ENCODE data around the gene AKAP17A. TPM values are rescaled to one million over a fixed set of nuclear protein-coding genes. Genes with fewer than 3 reads are reported as not detected.

AKAP17A gene
- total and polyA plus RNA-seq, 8 donors = 20.5 to 106 (median 28.1) TPM

DNA sequence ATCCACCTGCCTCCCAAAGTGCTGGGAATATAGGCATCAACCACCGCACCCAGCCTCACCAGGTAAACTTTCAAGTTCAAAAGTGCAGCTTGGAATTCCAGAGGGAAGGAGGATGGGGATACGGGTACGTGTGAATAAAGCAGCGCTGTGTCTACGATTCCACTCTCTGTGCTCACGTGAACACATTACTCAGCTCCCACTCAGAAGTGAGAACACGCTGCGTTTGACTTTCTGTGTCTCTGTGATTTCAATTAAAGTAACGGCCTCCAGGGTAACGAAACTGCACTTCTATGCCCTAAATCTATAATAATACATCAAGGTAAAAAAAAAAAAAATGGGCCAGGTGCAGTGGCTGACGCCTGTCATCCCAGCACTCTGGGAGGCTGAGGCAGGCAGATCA lies 15.1 kb downstream of the AKAP17A start:
- no peaks in the 10 kb centered on the region for H3K27me3 ChIP-seq
- 93 to 94% methylated on average over 11 of the region's 11 CpGs for WGBS, 2 donors
- no peaks in the 10 kb centered on the region for H3K4me1 ChIP-seq
- ATAC-seq (no peak), FAIRE-seq (no peak), DNase-seq (no peak)
- TF ChIP-seq, protein P1, sequence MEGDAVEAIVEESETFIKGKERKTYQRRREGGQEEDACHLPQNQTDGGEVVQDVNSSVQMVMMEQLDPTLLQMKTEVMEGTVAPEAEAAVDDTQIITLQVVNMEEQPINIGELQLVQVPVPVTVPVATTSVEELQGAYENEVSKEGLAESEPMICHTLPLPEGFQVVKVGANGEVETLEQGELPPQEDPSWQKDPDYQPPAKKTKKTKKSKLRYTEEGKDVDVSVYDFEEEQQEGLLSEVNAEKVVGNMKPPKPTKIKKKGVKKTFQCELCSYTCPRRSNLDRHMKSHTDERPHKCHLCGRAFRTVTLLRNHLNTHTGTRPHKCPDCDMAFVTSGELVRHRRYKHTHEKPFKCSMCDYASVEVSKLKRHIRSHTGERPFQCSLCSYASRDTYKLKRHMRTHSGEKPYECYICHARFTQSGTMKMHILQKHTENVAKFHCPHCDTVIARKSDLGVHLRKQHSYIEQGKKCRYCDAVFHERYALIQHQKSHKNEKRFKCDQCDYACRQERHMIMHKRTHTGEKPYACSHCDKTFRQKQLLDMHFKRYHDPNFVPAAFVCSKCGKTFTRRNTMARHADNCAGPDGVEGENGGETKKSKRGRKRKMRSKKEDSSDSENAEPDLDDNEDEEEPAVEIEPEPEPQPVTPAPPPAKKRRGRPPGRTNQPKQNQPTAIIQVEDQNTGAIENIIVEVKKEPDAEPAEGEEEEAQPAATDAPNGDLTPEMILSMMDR (IDR thresholded peaks at IDR 0.05) = no peak
- H3K9me3 ChIP-seq = no peaks in the 10 kb centered on the region
- peaks cover 3 to 19% (median 10%) of the 10 kb centered on the region in 3 donors for H3K36me3 ChIP-seq
- intact Hi-C loops (cut with DNase I) = no loop called here
- no peak overlapping the region for H3K27ac ChIP-seq
- no peak overlapping the region for H3K4me3 ChIP-seq

DNA sequence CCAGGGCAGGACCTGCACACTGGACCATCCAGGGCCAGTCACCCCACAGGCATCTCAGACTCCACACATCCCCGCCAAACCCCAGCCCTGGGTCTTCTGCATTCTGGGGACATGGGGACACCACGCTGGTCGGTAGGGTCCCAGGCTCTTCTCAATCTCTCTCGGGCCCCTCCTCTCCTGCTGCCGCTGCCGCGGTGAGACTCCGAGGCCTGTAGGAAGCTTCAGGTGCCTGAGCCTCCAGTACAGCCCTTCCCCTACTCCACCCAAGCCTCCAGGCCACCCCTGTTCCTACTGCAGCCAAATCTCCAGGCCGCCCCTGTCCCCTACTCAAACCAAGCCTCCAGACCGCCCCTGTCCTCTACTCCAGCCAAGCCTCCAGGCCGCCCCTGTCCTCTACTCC lies 17.9 kb downstream of the AKAP17A start:
- H3K9me3 ChIP-seq = no peaks in the 10 kb centered on the region
- FAIRE-seq (no peak), DNase-seq (peak in 1 of 6 donors; percentile 32), ATAC-seq (no peak)
- TF ChIP-seq, protein P1 (IDR thresholded peaks at IDR 0.05) = no peak
- 90 to 91% methylated on average over 10 of the region's 11 CpGs for WGBS, 2 donors
- no peaks in the 10 kb centered on the region for H3K36me3 ChIP-seq
- H3K27ac ChIP-seq = no peak overlapping the region
- intact Hi-C loops (cut with DNase I) = no loop called here
- H3K4me1 ChIP-seq = no peaks in the 10 kb centered on the region
- H3K4me3 ChIP-seq = no peak overlapping the region
- H3K27me3 ChIP-seq = no peaks in the 10 kb centered on the region

DNA sequence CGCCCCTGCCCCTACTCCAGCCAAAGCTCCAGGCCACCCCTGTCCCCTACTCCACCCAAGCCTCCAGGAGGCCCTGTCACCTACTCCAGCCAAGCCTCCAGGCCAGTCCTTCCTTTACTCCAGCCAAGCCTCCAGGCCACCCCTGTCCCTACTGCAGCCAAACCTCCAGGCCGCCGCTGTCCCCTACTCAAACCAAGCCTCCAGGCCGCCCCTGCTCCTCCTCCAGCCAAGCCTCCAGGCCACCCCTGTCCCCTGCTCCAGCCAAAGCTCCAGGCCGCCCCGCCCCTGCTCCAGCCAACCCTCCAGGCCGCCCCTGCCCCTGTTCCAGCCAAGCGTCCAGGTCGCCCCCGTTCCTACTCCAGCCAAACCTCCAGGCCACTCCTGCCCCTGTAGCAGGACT lies 18.4 kb downstream of the AKAP17A start:
- DNase-seq (peak in 1 of 6 donors; percentile 56), ATAC-seq (peak in 1 of 4 donors; percentile 31), FAIRE-seq (no peak)
- no peaks in the 10 kb centered on the region for H3K9me3 ChIP-seq
- intact Hi-C loops (cut with DNase I) = no loop called here
- no peaks in the 10 kb centered on the region for H3K27me3 ChIP-seq
- WGBS, 2 donors = 88 to 91% methylated on average over 9 of the region's 10 CpGs
- no peaks in the 10 kb centered on the region for H3K4me1 ChIP-seq
- H3K4me3 ChIP-seq = no peak overlapping the region
- H3K27ac ChIP-seq = no peak overlapping the region
- TF ChIP-seq, protein P1 (IDR thresholded peaks at IDR 0.05) = no peak
- H3K36me3 ChIP-seq = no peaks in the 10 kb centered on the region

DNA sequence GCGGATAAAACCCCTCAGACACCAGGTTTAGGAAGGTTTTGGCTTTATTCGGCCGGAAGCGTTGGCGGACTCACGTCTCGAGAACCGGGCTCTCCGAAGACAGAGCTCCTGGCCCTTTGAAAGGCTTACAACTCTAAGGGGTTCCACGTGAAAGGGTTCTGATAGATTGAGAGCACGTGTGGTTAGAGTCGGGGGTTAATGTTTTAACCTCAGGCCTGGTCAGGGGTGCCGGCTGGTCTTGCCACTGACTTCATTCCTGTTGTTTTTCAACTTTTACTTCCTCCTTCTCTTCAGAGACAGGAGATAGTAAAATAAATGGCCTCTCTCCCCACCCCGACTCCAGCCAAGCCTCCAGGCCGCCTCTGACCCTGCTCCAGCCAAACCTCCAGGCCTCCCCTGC lies 18.8 kb downstream of the AKAP17A start:
- H3K4me1 ChIP-seq = no peaks in the 10 kb centered on the region
- intact Hi-C loops (cut with DNase I) = no loop called here
- no peak overlapping the region for H3K27ac ChIP-seq
- no peak for ATAC-seq
- no peaks in the 10 kb centered on the region for H3K36me3 ChIP-seq
- 70 to 75% methylated on average over 15 of the region's 15 CpGs for WGBS, 2 donors
- FAIRE-seq = no peak
- DNase-seq = no peak
- TF ChIP-seq, protein P1 (IDR thresholded peaks at IDR 0.05) = no peak
- H3K4me3 ChIP-seq = no peak overlapping the region
- no peaks in the 10 kb centered on the region for H3K27me3 ChIP-seq
- H3K9me3 ChIP-seq = no peaks in the 10 kb centered on the region

DNA sequence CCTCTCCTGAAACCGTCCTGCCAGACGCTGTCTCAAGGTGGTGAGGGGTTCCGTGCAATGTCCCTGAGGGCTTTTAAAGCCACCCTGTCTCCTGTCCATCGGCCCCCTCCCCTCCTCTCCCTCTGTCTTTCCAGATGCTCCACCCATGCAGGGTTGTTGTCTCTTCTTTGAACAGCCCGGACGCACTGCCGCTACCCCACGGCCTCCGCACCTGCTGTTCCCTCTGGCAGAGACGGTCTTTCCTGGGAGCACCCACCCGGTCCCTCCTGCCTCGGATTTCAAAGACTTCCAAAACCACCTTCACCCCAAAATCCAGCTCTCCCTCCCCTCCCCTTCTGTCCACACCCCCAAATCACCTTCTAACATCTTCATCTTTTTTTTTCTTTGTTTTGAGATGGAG lies 19.3 kb downstream of the AKAP17A start:
- 75 to 82% methylated on average over 12 of the region's 12 CpGs for WGBS, 2 donors
- Histone ChIP-seq H3K27ac (no peak overlapping the region), H3K36me3 (no peaks in the 10 kb centered on the region), H3K9me3 (no peaks in the 10 kb centered on the region), H3K4me3 (no peak overlapping the region), H3K4me1 (no peaks in the 10 kb centered on the region), H3K27me3 (no peaks in the 10 kb centered on the region)
- intact Hi-C loops (cut with DNase I) = no loop called here
- ATAC-seq (no peak), DNase-seq (no peak), FAIRE-seq (no peak)
- TF ChIP-seq, protein P1 (IDR thresholded peaks at IDR 0.05) = no peak

All from pancreas (tissue), 10 donors.